HepG2 (cell line): ENCODE results near the gene ZCCHC24. TPM values are rescaled to one million over a fixed set of nuclear protein-coding genes. Genes with fewer than 3 reads are reported as not detected.

Source experiments
- ARNTL ChIP-seq: sonication (generic); formaldehyde crosslinking; IDR thresholded peaks from 2 replicates; pipeline ENCODE4 v1.4.0; 2020; ENCODE audit warnings: mild to moderate bottlenecking, missing genetic modification reagents
- ATF7-NPFF ChIP-seq: sonication (generic); formaldehyde crosslinking; IDR thresholded peaks from 2 replicates; pipeline ENCODE4 v1.8.1; 2023; ENCODE audit warnings: mild to moderate bottlenecking, low read depth, missing genetic modification reagents, moderate library complexity
- CTCF ChIP-seq: sonication (generic); formaldehyde crosslinking; IDR thresholded peaks from 2 replicates; pipeline ENCODE4 v1.5.0; 2020; ENCODE audit warnings: mild to moderate bottlenecking, missing genetic modification reagents, moderate library complexity
- FOSL2 ChIP-seq: sonication (generic); formaldehyde crosslinking; IDR thresholded peaks from 2 replicates; pipeline ENCODE4 v1.4.0; 2020; ENCODE audit warnings: missing genetic modification reagents
- MED1 ChIP-seq: sonication (generic); formaldehyde crosslinking; IDR thresholded peaks from 2 replicates; pipeline ENCODE4 v1.4.0; 2020; ENCODE audit warnings: missing genetic modification reagents
- PRMT3 ChIP-seq: sonication (generic); formaldehyde crosslinking; IDR thresholded peaks from 2 replicates; pipeline ENCODE4 v1.8.1; 2022; ENCODE audit warnings: low read depth, mild to moderate bottlenecking, moderate library complexity, missing genetic modification reagents, borderline replicate concordance
- RXRA ChIP-seq: sonication (generic); formaldehyde crosslinking; IDR thresholded peaks from 2 replicates; pipeline ENCODE4 v1.5.1; 2020; ENCODE audit warnings: missing genetic modification reagents
- ZBTB7A ChIP-seq: sonication (generic); formaldehyde crosslinking; IDR thresholded peaks from 2 replicates; pipeline ENCODE4 v1.8.0; 2022; ENCODE audit warnings: mild to moderate bottlenecking, missing genetic modification reagents
- ZBTB8A ChIP-seq: sonication (generic); formaldehyde crosslinking; IDR thresholded peaks from 2 replicates; pipeline ENCODE4 v1.4.0; 2020; ENCODE audit warnings: mild to moderate bottlenecking, low read depth, missing genetic modification reagents, borderline replicate concordance
- ZNF235 ChIP-seq: sonication (generic); formaldehyde crosslinking; IDR thresholded peaks from 2 replicates; pipeline ENCODE4 v1.8.1; 2023; ENCODE audit warnings: mild to moderate bottlenecking, missing genetic modification reagents, borderline replicate concordance
- ZNF263 ChIP-seq: sonication (generic); formaldehyde crosslinking; IDR thresholded peaks from 2 replicates; pipeline ENCODE4 v1.4.0; 2020; ENCODE audit warnings: missing genetic modification reagents
- ZNF761 ChIP-seq: sonication (generic); formaldehyde crosslinking; conservative IDR thresholded peaks from 2 replicates; pipeline ENCODE4 v1.4.0; 2020; ENCODE audit warnings: mild to moderate bottlenecking, missing genetic modification reagents
- polyA plus RNA-seq, 8 experiments: library from polyadenylated mRNA; depleted of rRNA in 3 of 8; stranded (reverse) in 7 of 8; unstranded in 1 of 8; fragments of >200 nt; fragmentation: Illumina TruSeq in 4 of 8; extraction: Trizol in 4 of 8; gene quantifications; 2 replicates each; pipeline versions ENCODE4 v1.2.1 to v1.2.3, GENCODE V29; 2011 to 2016; ENCODE audit warnings: low read depth in 4 of 8, missing spikeins in 1 of 8, mixed read lengths in 1 of 8; ENCODE audit not compliant: insufficient read depth in 1 of 8
- total RNA-seq, 5 experiments: library from RNA; depleted of rRNA; stranded (reverse); fragments of >200 nt; fragmentation: Illumina TruSeq; extraction: Trizol; gene quantifications; 2 replicates each; pipeline ENCODE4 v1.2.3, GENCODE V29; 2016; ENCODE audit warnings: low read depth in 1 of 5
- TF ChIP-seq, protein P1 (sequence below): sonication (generic); formaldehyde crosslinking; IDR thresholded peaks from 2 replicates; pipeline ENCODE4 v1.4.0; 2020; ENCODE audit warnings: mild to moderate bottlenecking, missing genetic modification reagents
- TF ChIP-seq, protein P2 (sequence below), 2 experiments: fragments of 450-650 bp in 1 of 2; sonication (generic) in 1 of 2; formaldehyde crosslinking; IDR thresholded peaks; 2 replicates each; pipeline versions ENCODE4 v1.5.0 to v1.8.0; 2020 to 2022; ENCODE audit warnings: mild to moderate bottlenecking in 1 of 2, missing genetic modification reagents in 1 of 2
- TF ChIP-seq, protein P3 (sequence below): sonication (generic); formaldehyde crosslinking; IDR thresholded peaks from 2 replicates; pipeline ENCODE4 v1.4.0; 2020; ENCODE audit warnings: missing genetic modification reagents

ZCCHC24 gene
- total and polyA plus RNA-seq, 2 of the 13 experiments (the other 11 are each of a cell fraction or from before 2014, with no cell fraction given): 3.1 to 7.9 TPM

- TF ChIP-seq, protein P1, sequence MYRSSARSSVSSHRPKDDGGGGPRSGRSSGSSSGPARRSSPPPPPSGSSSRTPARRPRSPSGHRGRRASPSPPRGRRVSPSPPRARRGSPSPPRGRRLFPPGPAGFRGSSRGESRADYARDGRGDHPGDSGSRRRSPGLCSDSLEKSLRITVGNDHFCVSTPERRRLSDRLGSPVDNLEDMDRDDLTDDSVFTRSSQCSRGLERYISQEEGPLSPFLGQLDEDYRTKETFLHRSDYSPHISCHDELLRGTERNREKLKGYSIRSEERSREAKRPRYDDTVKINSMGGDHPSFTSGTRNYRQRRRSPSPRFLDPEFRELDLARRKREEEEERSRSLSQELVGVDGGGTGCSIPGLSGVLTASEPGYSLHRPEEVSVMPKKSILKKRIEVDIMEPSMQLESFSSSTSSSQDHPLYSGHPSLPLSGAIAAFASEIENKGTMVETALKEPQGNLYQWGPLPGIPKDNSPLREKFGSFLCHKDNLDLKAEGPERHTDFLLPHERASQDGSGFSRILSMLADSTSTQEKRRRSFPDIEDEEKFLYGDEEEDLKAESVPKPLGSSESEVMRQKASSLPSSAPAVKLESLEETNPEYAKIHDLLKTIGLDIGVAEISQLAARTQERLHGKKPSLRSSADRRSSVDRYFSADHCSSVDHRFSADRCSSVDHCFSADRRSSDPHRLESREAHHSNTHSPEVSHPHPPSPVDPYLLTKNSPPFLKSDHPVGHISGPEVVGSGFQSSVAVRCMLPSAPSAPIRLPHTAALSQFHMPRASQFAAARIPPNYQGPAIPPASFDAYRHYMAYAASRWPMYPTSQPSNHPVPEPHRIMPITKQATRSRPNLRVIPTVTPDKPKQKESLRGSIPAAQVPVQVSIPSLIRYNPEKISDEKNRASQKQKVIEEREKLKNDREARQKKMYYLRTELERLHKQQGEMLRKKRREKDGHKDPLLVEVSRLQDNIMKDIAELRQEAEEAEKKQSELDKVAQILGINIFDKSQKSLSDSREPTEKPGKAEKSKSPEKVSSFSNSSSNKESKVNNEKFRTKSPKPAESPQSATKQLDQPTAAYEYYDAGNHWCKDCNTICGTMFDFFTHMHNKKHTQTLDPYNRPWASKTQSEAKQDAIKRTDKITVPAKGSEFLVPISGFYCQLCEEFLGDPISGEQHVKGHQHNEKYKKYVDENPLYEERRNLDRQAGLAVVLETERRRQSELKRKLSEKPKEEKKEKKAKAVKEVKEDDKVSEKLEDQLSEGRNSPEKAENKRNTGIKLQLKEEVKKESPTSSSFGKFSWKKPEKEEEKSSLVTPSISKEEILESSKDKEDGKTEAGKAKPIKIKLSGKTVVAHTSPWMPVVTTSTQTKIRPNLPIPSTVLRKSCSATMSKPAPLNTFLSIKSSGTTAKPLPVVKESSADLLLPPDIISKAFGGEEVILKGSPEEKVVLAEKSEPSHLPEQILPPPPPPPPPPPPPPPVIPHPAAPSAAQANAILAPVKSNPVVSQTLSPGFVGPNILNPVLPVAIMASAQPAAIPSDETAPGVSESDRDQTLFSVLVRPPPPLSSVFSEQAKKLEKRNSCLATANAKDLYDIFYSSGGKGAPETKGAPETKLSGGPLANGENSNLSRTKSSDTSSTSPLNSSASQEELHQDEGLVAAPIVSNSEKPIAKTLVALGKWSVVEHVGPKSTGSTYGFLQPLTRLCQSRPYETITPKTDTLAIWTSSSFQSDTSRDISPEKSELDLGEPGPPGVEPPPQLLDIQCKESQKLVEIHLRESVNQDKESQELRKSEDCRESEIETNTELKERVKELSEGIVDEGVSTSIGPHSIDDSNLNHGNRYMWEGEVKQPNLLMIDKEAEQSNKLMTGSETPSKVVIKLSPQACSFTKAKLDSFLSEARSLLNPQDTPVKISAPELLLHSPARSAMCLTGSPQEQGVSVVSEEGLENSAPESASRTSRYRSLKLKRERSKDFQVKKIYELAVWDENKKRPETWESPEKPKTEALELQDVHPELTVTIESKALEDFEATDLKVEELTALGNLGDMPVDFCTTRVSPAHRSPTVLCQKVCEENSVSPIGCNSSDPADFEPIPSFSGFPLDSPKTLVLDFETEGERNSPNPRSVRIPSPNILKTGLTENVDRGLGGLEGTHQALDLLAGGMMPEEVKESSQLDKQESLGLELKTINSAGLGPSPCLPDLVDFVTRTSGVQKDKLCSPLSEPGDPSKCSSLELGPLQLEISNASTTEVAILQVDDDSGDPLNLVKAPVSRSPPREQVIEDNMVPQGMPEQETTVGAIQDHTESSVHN: 0 out of 2 replicates have a peak, but pooled peaks have one; percentile 14
- TF ChIP-seq ZNF235 (CRISPR knock-in tag) (0 out of 2 replicates have a peak, but pooled peaks have one; percentile 64), ZNF263 (CRISPR knock-in tag) (0 out of 2 replicates have a peak, but pooled peaks have one; percentile 10), ZBTB7A (CRISPR knock-in tag) (peak; percentile 87; the same call in 1 of the 2 replicates), CTCF (0 out of 2 replicates have a peak, but pooled peaks have one; percentile 0), ZBTB8A (CRISPR knock-in tag) (peak; percentile 66; the same call in 1 of the 2 replicates), RXRA (CRISPR knock-in tag) (no peak), ARNTL (0 out of 2 replicates have a peak, but pooled peaks have one; percentile 18), MED1 (CRISPR knock-in tag) (0 out of 2 replicates have a peak, but pooled peaks have one; percentile 15), FOSL2 (CRISPR knock-in tag) (no peak), PRMT3 (CRISPR knock-in tag) (no peak), ZNF761 (CRISPR knock-in tag) (0 out of 2 replicates have a peak, but pooled peaks have one; percentile 11), ATF7-NPFF (CRISPR knock-in tag) (0 out of 2 replicates have a peak, but pooled peaks have one; percentile 7)
- TF ChIP-seq, protein P2, sequence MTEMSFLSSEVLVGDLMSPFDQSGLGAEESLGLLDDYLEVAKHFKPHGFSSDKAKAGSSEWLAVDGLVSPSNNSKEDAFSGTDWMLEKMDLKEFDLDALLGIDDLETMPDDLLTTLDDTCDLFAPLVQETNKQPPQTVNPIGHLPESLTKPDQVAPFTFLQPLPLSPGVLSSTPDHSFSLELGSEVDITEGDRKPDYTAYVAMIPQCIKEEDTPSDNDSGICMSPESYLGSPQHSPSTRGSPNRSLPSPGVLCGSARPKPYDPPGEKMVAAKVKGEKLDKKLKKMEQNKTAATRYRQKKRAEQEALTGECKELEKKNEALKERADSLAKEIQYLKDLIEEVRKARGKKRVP (CRISPR knock-in tag; IDR thresholded peaks at IDR 0.05): no peak
- TF ChIP-seq, protein P3, sequence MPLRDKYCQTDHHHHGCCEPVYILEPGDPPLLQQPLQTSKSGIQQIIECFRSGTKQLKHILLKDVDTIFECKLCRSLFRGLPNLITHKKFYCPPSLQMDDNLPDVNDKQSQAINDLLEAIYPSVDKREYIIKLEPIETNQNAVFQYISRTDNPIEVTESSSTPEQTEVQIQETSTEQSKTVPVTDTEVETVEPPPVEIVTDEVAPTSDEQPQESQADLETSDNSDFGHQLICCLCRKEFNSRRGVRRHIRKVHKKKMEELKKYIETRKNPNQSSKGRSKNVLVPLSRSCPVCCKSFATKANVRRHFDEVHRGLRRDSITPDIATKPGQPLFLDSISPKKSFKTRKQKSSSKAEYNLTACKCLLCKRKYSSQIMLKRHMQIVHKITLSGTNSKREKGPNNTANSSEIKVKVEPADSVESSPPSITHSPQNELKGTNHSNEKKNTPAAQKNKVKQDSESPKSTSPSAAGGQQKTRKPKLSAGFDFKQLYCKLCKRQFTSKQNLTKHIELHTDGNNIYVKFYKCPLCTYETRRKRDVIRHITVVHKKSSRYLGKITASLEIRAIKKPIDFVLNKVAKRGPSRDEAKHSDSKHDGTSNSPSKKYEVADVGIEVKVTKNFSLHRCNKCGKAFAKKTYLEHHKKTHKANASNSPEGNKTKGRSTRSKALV (CRISPR knock-in tag): peak; percentile 14; the same call in 1 of the 2 replicates
Observed at GRCh38 chr10:79379512-79380124, 65.8 kb downstream of the ZCCHC24 start (continued).
